ENCODE results near the gene SLC39A6.

The SLC39A6 gene

GRCh38 chr18:36155851-36156757, 27.0 kb upstream of the SLC39A6 start (continued):
- TF ChIP-seq, protein P1, sequence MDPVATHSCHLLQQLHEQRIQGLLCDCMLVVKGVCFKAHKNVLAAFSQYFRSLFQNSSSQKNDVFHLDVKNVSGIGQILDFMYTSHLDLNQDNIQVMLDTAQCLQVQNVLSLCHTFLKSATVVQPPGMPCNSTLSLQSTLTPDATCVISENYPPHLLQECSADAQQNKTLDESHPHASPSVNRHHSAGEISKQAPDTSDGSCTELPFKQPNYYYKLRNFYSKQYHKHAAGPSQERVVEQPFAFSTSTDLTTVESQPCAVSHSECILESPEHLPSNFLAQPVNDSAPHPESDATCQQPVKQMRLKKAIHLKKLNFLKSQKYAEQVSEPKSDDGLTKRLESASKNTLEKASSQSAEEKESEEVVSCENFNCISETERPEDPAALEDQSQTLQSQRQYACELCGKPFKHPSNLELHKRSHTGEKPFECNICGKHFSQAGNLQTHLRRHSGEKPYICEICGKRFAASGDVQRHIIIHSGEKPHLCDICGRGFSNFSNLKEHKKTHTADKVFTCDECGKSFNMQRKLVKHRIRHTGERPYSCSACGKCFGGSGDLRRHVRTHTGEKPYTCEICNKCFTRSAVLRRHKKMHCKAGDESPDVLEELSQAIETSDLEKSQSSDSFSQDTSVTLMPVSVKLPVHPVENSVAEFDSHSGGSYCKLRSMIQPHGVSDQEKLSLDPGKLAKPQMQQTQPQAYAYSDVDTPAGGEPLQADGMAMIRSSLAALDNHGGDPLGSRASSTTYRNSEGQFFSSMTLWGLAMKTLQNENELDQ (tag by site-specific recombination; IDR thresholded peaks at IDR 0.05; ENCODE audit: low read depth), result no peak
- TF ChIP-seq EGR2 (tag by site-specific recombination; IDR thresholded peaks at IDR 0.05; ENCODE audit: low read depth), result no peak
- no peak for TF ChIP-seq ZNF580 (tag by site-specific recombination; IDR thresholded peaks at IDR 0.05)

DNA sequence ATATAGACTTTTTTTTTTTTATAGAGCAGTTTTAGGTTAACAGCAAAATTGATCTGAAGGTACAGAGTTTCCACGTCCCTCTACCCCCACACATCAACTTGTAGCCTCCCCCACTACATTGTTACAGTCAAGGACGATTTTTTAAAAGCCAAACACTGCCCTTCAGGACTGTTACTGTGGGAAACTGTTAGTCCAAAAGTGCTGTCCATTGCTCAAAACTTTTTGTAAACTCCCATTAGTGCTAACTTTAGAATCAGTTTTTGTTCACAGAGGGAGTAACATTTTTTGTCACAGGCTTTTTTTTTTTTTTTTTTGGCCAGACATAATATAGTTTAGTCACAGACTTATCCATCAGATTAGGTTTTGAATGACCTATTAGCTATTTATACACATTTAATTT, 24.6 kb upstream of the SLC39A6 start:
- no peaks in the 10 kb centered on the region for H3K4me1 ChIP-seq (ENCODE audit: control insufficient read depth, insufficient read depth, low read length)
- H3K4me3 ChIP-seq (ENCODE audit: low read depth, low read length), result no peak overlapping the region
- POLR2A ChIA-PET, result interaction anchor here (0.7 kb wide), 1 partner anchor 135 kb away, joined by 5 read pairs; no protein-coding TSS in a partner anchor
- no peaks in the 10 kb centered on the region for H3K9me3 ChIP-seq (ENCODE audit: control insufficient read depth, insufficient read depth, low read depth, low read length)
- peaks cover 22 to 98% of the 10 kb centered on the region in 2 experiments for H3K36me3 ChIP-seq (ENCODE audit: control insufficient read depth in 2 of 2, insufficient read depth in 1 of 2, low read length in 2 of 2)
- CTCF ChIA-PET, result interaction anchor here (0.7 to 1.1 kb wide), 2 partner anchors 131 to 543 kb away, joined by 3 to 4 read pairs; no protein-coding TSS in a partner anchor
- H3K27ac ChIP-seq (ENCODE audit: extremely low read depth, low read depth, low read length), result no peak overlapping the region
- TF ChIP-seq, protein P2, sequence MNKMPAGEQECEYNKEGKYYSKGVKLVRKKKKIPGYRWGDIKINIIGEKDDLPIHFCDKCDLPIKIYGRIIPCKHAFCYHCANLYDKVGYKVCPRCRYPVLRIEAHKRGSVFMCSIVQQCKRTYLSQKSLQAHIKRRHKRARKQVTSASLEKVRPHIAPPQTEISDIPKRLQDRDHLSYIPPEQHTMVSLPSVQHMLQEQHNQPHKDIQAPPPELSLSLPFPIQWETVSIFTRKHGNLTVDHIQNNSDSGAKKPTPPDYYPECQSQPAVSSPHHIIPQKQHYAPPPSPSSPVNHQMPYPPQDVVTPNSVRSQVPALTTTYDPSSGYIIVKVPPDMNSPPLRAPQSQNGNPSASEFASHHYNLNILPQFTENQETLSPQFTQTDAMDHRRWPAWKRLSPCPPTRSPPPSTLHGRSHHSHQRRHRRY (tag by site-specific recombination; IDR thresholded peaks at IDR 0.05), result no peak
- no peak for TF ChIP-seq ZNF404 (tag by site-specific recombination; IDR thresholded peaks at IDR 0.05)
- TF ChIP-seq REPIN1 (tag by site-specific recombination; IDR thresholded peaks at IDR 0.05; ENCODE audit: low read depth), result no peak
- TF ChIP-seq ZNF785 (tag by site-specific recombination; IDR thresholded peaks at IDR 0.05), result no peak
- TF ChIP-seq GLI2 (tag by site-specific recombination; IDR thresholded peaks at IDR 0.05; ENCODE audit: borderline replicate concordance, low read depth), result no peak
- TF ChIP-seq ZNF274 (IDR thresholded peaks at IDR 0.05; ENCODE audit: low read length), result no peak
- TF ChIP-seq ZNF274 (tag by site-specific recombination; IDR thresholded peaks at IDR 0.05; ENCODE audit: borderline replicate concordance), result no peak
- no peak for TF ChIP-seq ZNF157 (tag by site-specific recombination; IDR thresholded peaks at IDR 0.05)
- TF ChIP-seq, protein P3, sequence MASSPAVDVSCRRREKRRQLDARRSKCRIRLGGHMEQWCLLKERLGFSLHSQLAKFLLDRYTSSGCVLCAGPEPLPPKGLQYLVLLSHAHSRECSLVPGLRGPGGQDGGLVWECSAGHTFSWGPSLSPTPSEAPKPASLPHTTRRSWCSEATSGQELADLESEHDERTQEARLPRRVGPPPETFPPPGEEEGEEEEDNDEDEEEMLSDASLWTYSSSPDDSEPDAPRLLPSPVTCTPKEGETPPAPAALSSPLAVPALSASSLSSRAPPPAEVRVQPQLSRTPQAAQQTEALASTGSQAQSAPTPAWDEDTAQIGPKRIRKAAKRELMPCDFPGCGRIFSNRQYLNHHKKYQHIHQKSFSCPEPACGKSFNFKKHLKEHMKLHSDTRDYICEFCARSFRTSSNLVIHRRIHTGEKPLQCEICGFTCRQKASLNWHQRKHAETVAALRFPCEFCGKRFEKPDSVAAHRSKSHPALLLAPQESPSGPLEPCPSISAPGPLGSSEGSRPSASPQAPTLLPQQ (tag by site-specific recombination; IDR thresholded peaks at IDR 0.05), result no peak
- TF ChIP-seq ZEB2 (tag by site-specific recombination; IDR thresholded peaks at IDR 0.05), result no peak
- no peak for TF ChIP-seq PRDM10 (tag by site-specific recombination; IDR thresholded peaks at IDR 0.05)
- no peak for TF ChIP-seq ZNF530 (tag by site-specific recombination; IDR thresholded peaks at IDR 0.05; ENCODE audit: low read depth)
- TF ChIP-seq ZNF626 (tag by site-specific recombination; IDR thresholded peaks at IDR 0.05), result no peak
- no peak for TF ChIP-seq ZNF585B (tag by site-specific recombination; IDR thresholded peaks at IDR 0.05)
- no peak for TF ChIP-seq ZNF248 (tag by site-specific recombination; IDR thresholded peaks at IDR 0.05)
- no peak for TF ChIP-seq ZBTB10 (tag by site-specific recombination; IDR thresholded peaks at IDR 0.05)
- TF ChIP-seq ZNF391 (tag by site-specific recombination; IDR thresholded peaks at IDR 0.05; ENCODE audit: borderline replicate concordance, low read depth), result no peak
- TF ChIP-seq ZNF529 (tag by site-specific recombination; IDR thresholded peaks at IDR 0.05; ENCODE audit: insufficient replicate concordance), result no peak
